ENCODE data around the gene ACP4. TPM values are rescaled to one million over a fixed set of nuclear protein-coding genes. Genes with fewer than 3 reads are reported as not detected.

Gene ACP4
- total and polyA plus RNA-seq, 2 experiments from 2014 or later: not detected

- H3K4me2 ChIP-seq (ENCODE audit: unreplicated experiment): no peak overlapping the region
- DNase-seq: no peak
- in situ Hi-C loops (cut with MboI): no loop called here
- TF ChIP-seq EZH2 (IDR thresholded peaks at IDR 0.05; ENCODE audit: insufficient read depth, poor library complexity, severe bottlenecking) (no peak), EZH2phosphoT487 (IDR thresholded peaks at IDR 0.05; ENCODE audit: insufficient read depth, low read depth) (no peak)
- peaks cover 36% of the 10 kb centered on the region for H3K27me3 ChIP-seq (replicated peaks; ENCODE audit: insufficient read depth)
- H3K27ac ChIP-seq: no peak overlapping the region
- H3K4me1 ChIP-seq (ENCODE audit: insufficient read depth): no peaks in the 10 kb centered on the region
- no peak overlapping the region for H3K4me3 ChIP-seq
- no peaks in the 10 kb centered on the region for H3K9me2 ChIP-seq (ENCODE audit: insufficient read depth)
- no peaks in the 10 kb centered on the region for H3K79me2 ChIP-seq (ENCODE audit: insufficient read depth)
- H2AFZ ChIP-seq: no peak overlapping the region
- no peaks in the 10 kb centered on the region for H3K36me3 ChIP-seq (ENCODE audit: low read depth)
- 8 to 20% methylated on average over 6 to 8 of the region's 8 CpGs for WGBS, 2 experiments (ENCODE audit: low coverage in 1 of 2, low lambda C conversion rate in 2 of 2, missing lambda C conversion rate in 2 of 2)
- no peak overlapping the region for H3K9ac ChIP-seq
- no peaks in the 10 kb centered on the region for H4K20me1 ChIP-seq (ENCODE audit: insufficient read depth)
- H3K9me3 ChIP-seq (ENCODE audit: low read depth): no peaks in the 10 kb centered on the region
- no peaks in the 10 kb centered on the region for H3F3A ChIP-seq (ENCODE audit: insufficient read depth)
These were observed 29.4 kb downstream of the ACP4 start for GRCh38 chr19:50819636-50820035.

- Histone ChIP-seq H3K27me3 (replicated peaks; ENCODE audit: insufficient read depth) (peaks cover 40% of the 10 kb centered on the region), H3K4me2 (ENCODE audit: unreplicated experiment) (no peak overlapping the region), H3K4me1 (ENCODE audit: insufficient read depth) (no peaks in the 10 kb centered on the region), H3K79me2 (ENCODE audit: insufficient read depth) (no peaks in the 10 kb centered on the region), H3K9ac (no peak overlapping the region), H3K27ac (no peak overlapping the region), H3F3A (ENCODE audit: insufficient read depth) (no peaks in the 10 kb centered on the region), H3K4me3 (no peak overlapping the region), H3K9me2 (ENCODE audit: insufficient read depth) (no peaks in the 10 kb centered on the region), H3K36me3 (ENCODE audit: low read depth) (no peaks in the 10 kb centered on the region), H3K9me3 (ENCODE audit: low read depth) (no peaks in the 10 kb centered on the region), H4K20me1 (ENCODE audit: insufficient read depth) (no peaks in the 10 kb centered on the region), H2AFZ (no peak overlapping the region)
- 1 to 2% methylated on average over 13 to 15 of the region's 15 CpGs for WGBS, 2 experiments (ENCODE audit: low coverage in 1 of 2, low lambda C conversion rate in 2 of 2, missing lambda C conversion rate in 2 of 2)
- TF ChIP-seq EZH2phosphoT487 (IDR thresholded peaks at IDR 0.05; ENCODE audit: insufficient read depth, low read depth): no peak
- TF ChIP-seq EZH2 (IDR thresholded peaks at IDR 0.05; ENCODE audit: insufficient read depth, poor library complexity, severe bottlenecking): no peak
- DNase-seq: no peak
- in situ Hi-C loops (cut with MboI): no loop called here
These were observed 29.9 kb downstream of the ACP4 start for GRCh38 chr19:50820086-50820485.

- H3K9me2 ChIP-seq (ENCODE audit: insufficient read depth): no peaks in the 10 kb centered on the region
- H2AFZ ChIP-seq: no peak overlapping the region
- WGBS, 2 experiments (ENCODE audit: low coverage in 1 of 2, low lambda C conversion rate in 2 of 2, missing lambda C conversion rate in 2 of 2): 10 to 11% methylated on average over 8 to 21 of the region's 21 CpGs
- no peak overlapping the region for H3K27ac ChIP-seq
- in situ Hi-C loops (cut with MboI): no loop called here
- no peaks in the 10 kb centered on the region for H4K20me1 ChIP-seq (ENCODE audit: insufficient read depth)
- H3K9me3 ChIP-seq (ENCODE audit: low read depth): no peaks in the 10 kb centered on the region
- no peak overlapping the region for H3K9ac ChIP-seq
- no peak overlapping the region for H3K4me2 ChIP-seq (ENCODE audit: unreplicated experiment)
- H3K79me2 ChIP-seq (ENCODE audit: insufficient read depth): no peaks in the 10 kb centered on the region
- DNase-seq: no peak
- no peak overlapping the region for H3K4me3 ChIP-seq
- no peaks in the 10 kb centered on the region for H3F3A ChIP-seq (ENCODE audit: insufficient read depth)
- TF ChIP-seq EZH2phosphoT487 (IDR thresholded peaks at IDR 0.05; ENCODE audit: insufficient read depth, low read depth): no peak
- no peak for TF ChIP-seq EZH2 (IDR thresholded peaks at IDR 0.05; ENCODE audit: insufficient read depth, poor library complexity, severe bottlenecking)
- no peaks in the 10 kb centered on the region for H3K4me1 ChIP-seq (ENCODE audit: insufficient read depth)
- H3K27me3 ChIP-seq (replicated peaks; ENCODE audit: insufficient read depth): peaks cover 42% of the 10 kb centered on the region
- H3K36me3 ChIP-seq (ENCODE audit: low read depth): no peaks in the 10 kb centered on the region
These were observed 30.5 kb downstream of the ACP4 start for GRCh38 chr19:50820549-50821247.

GRCh38 chr19:50821248-50821612, 31.0 kb downstream of the ACP4 start:
- no peak overlapping the region for H3K4me3 ChIP-seq
- no peaks in the 10 kb centered on the region for H3K4me1 ChIP-seq (ENCODE audit: insufficient read depth)
- no peaks in the 10 kb centered on the region for H3F3A ChIP-seq (ENCODE audit: insufficient read depth)
- no peaks in the 10 kb centered on the region for H3K79me2 ChIP-seq (ENCODE audit: insufficient read depth)
- H3K4me2 ChIP-seq (ENCODE audit: unreplicated experiment): no peak overlapping the region
- WGBS, 2 experiments (ENCODE audit: low coverage in 1 of 2, low lambda C conversion rate in 2 of 2, missing lambda C conversion rate in 2 of 2): 81 to 96% methylated on average over 4 of the region's 4 CpGs
- in situ Hi-C loops (cut with MboI): no loop called here
- H3K9me3 ChIP-seq (ENCODE audit: low read depth): no peaks in the 10 kb centered on the region
- no peak overlapping the region for H3K9ac ChIP-seq
- H2AFZ ChIP-seq: no peak overlapping the region
- DNase-seq: no peak
- H3K27me3 ChIP-seq (replicated peaks; ENCODE audit: insufficient read depth): peaks cover 42% of the 10 kb centered on the region
- H3K9me2 ChIP-seq (ENCODE audit: insufficient read depth): no peaks in the 10 kb centered on the region
- no peaks in the 10 kb centered on the region for H3K36me3 ChIP-seq (ENCODE audit: low read depth)
- TF ChIP-seq EZH2phosphoT487 (IDR thresholded peaks at IDR 0.05; ENCODE audit: insufficient read depth, low read depth) (no peak), EZH2 (IDR thresholded peaks at IDR 0.05; ENCODE audit: insufficient read depth, poor library complexity, severe bottlenecking) (no peak)
- no peaks in the 10 kb centered on the region for H4K20me1 ChIP-seq (ENCODE audit: insufficient read depth)
- H3K27ac ChIP-seq: no peak overlapping the region
